Mucosa of rectum (tissue), 2 donors: ENCODE data around the gene TNNT2.

Experiments
- H3K27ac ChIP-seq, 2 donors: one replicate each; pipeline ENCODE4 v1.7.0; 2013; ENCODE audit warnings: inconsistent platforms in 2 of 2, low read depth in 2 of 2, low read length in 2 of 2
- H3K27me3 ChIP-seq, 2 donors: one replicate each; pipeline ENCODE4 v1.7.0; 2013; ENCODE audit warnings: low read length in 2 of 2; ENCODE audit not compliant: control insufficient read depth in 2 of 2, insufficient read depth in 2 of 2
- H3K36me3 ChIP-seq, 2 donors: one replicate each; pipeline ENCODE4 v1.7.0; 2013; ENCODE audit warnings: low read length in 2 of 2; ENCODE audit not compliant: control insufficient read depth in 2 of 2, insufficient read depth in 2 of 2
- H3K4me1 ChIP-seq, 2 donors: one replicate each; pipeline ENCODE4 v1.7.0; 2013; ENCODE audit warnings: low read length in 2 of 2, mild to moderate bottlenecking in 1 of 2; ENCODE audit not compliant: control insufficient read depth in 2 of 2, insufficient read depth in 2 of 2
- H3K4me3 ChIP-seq, 2 donors: one replicate each; pipeline ENCODE4 v1.7.0; 2013; ENCODE audit warnings: low read length in 2 of 2
- H3K9ac ChIP-seq, 2 donors: one replicate each; pipeline ENCODE4 v1.7.0; 2013; ENCODE audit warnings: low read length in 2 of 2, low read depth in 1 of 2, mild to moderate bottlenecking in 1 of 2
- H3K9me3 ChIP-seq, 2 donors: one replicate each; pipeline ENCODE4 v1.7.0; 2013; ENCODE audit warnings: low read length in 2 of 2; ENCODE audit not compliant: control insufficient read depth in 2 of 2
- donor health status: healthy.
- donor health status: Normal muscosa, but diverticular disease.

TNNT2 gene

DNA sequence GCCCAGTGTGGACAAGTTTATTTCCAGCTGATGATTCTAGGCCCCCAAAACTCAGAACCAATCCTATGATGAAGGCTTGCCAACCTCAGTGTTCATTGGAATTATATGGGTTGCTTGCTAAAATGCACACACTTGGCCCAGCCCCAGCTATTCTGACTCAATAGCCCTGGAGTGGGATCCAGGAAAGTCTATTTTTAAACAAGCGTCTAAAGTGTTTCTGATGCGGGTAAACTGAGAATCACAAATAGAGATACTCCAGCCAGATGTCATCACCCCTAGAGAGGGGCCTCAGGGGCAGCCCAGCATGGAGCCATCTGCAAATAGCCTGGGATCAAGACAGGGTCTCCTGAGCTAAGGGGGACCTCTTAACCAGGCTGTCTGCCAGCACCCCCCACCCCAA, 48.2 kb downstream of the TNNT2 start:
- no peak overlapping the region for H3K4me3 ChIP-seq
- no peaks in the 10 kb centered on the region for H3K4me1 ChIP-seq
- no peak overlapping the region for H3K27ac ChIP-seq
- H3K9me3 ChIP-seq: no peaks in the 10 kb centered on the region
- H3K27me3 ChIP-seq: peaks cover 0 to 7% of the 10 kb centered on the region in 2 donors
- H3K9ac ChIP-seq: no peak overlapping the region
- no peaks in the 10 kb centered on the region for H3K36me3 ChIP-seq

DNA sequence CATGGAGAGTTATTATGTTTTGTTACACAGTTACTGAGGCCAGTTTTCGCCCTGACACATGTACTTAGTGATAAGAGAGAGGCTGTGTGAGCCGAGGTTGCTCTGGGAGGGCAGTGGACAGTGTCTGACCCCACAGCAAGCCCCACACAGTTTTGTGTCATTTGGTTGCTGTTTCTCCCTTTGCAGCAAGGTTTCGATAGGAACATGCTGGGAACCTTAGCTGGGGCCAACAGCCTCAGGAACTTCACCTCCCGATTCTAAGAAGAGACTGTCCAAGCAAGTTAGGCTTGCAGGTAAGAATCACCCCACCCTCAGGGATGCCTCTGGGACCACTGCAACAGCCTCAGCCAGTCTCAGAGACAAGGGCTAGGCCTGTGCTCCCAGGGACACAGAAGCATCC, 48.9 kb downstream of the TNNT2 start:
- Histone ChIP-seq H3K4me1 (no peaks in the 10 kb centered on the region), H3K36me3 (no peaks in the 10 kb centered on the region), H3K9ac (no peak overlapping the region), H3K9me3 (no peaks in the 10 kb centered on the region), H3K4me3 (no peak overlapping the region), H3K27ac (no peak overlapping the region), H3K27me3 (peaks cover 0 to 7% of the 10 kb centered on the region in 2 donors)

DNA sequence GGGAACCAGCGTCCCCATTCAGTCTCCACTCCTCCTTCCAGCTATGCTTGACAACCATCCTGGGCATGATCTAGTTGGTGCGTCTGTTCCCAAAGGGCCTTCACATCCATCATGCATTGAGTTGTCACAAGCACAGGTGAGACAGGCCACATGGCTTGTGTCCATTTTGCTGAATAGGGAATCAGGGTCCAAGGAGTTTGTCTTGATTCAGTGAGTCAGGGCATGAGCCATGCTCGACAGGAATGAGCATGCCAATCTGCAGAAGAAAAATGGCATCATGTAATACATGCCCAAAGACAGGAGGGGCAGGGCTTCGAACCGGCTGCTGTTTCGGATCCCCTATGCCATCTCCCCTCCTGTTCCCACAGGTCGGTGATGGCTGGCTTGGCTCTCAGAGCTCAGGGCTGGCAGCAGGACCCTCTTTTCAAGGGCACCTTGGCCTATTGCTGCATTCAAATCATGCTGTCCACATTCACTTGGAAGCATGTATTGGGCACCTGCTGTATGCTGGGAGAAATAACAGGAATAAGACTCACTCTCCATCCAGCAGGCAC, 49.7 kb downstream of the TNNT2 start:
- Histone ChIP-seq H3K9ac (no peak overlapping the region), H3K36me3 (no peaks in the 10 kb centered on the region), H3K27ac (no peak overlapping the region), H3K4me1 (no peaks in the 10 kb centered on the region), H3K9me3 (no peaks in the 10 kb centered on the region), H3K4me3 (no peak overlapping the region), H3K27me3 (peaks cover 0 to 7% of the 10 kb centered on the region in 2 donors)

DNA sequence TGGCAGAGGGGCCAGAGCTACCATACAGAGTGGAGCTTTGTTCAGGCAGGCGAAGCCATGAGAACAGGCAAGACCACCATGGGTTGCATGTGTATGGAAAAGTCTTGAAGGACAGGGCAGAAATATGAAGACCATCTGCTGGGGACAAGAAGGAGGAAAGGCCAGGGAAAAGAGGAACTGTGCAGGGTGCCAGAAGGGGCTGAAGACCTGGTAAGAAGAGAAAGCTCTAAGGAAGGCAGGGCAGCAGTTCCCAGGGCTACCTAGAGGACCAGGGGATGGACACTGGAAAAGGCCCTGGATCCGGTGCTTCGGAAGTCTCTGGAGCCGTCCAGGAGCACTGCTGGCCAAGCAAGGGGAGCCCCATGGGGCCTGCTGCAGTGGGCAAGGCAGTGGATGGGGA, 50.8 kb downstream of the TNNT2 start:
- Histone ChIP-seq H3K4me3 (no peak overlapping the region), H3K27ac (no peak overlapping the region), H3K9ac (no peak overlapping the region), H3K36me3 (no peaks in the 10 kb centered on the region), H3K27me3 (peaks cover 0 to 7% of the 10 kb centered on the region in 2 donors), H3K9me3 (no peaks in the 10 kb centered on the region), H3K4me1 (no peaks in the 10 kb centered on the region)

DNA sequence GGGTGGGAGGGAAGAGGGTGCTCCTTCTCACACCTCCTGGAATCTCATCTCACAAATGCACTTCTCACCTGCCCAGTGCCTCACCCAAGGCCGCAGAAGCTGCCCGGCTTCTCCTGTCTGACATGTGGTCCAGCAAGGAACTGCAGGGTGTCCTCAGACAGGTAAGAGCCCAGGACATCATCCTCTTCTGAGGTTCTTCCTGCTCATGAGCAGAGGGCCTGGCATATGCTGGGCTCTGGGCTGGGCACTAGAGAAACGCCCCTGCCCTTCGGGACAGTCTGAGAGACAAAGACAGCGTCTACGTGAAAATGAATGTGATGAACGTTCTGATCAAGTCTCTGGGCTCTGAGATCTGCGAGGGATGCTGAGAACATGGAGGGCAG, 51.8 kb downstream of the TNNT2 start:
- Histone ChIP-seq H3K36me3 (no peaks in the 10 kb centered on the region), H3K4me3 (no peak overlapping the region), H3K9me3 (no peaks in the 10 kb centered on the region), H3K9ac (no peak overlapping the region), H3K27ac (no peak overlapping the region), H3K4me1 (no peaks in the 10 kb centered on the region), H3K27me3 (peaks cover 0 to 7% of the 10 kb centered on the region in 2 donors)

DNA sequence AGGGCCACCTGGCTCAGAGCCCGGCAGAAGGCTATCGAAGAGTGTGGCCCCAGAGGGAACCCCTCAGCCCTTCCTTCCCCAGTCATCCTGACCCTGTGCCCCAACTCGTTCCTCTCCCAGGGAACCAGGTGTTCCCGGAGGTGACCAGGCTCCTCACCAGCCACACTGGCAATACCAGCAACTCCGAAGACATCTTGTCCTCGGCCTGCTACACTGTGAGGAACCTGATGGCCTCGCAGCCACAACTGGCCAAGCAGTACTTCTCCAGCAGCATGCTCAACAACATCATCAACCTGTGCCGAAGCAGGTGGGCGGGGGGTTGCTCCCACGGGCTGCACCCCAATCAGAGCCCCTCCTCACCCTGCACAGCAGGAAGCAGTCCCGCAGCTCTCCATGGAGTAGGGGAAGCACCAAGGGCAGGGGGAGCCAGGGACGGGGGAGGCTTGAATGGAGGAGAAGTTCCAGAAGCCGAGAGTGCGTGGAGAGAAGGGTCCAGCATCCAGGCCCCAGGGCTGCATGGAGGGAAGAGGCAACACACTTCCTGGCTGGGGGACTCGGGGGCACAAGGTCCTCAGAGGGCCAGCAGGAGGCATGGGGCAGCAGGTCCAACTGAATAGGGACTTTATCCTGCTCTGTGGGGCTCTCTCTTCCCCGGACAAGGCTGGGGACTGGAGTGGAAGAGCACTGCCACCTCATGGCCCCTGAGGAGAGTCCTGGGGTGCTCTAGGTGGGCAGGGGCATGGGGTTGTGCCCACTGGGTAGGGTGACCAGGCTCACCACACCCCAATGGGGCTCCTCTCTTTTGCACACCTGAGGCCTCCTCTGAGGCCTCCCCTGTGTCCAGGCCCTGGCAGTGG, 52.4 kb downstream of the TNNT2 start:
- H3K27ac ChIP-seq: no peak overlapping the region
- no peaks in the 10 kb centered on the region for H3K4me1 ChIP-seq
- no peaks in the 10 kb centered on the region for H3K36me3 ChIP-seq

DNA sequence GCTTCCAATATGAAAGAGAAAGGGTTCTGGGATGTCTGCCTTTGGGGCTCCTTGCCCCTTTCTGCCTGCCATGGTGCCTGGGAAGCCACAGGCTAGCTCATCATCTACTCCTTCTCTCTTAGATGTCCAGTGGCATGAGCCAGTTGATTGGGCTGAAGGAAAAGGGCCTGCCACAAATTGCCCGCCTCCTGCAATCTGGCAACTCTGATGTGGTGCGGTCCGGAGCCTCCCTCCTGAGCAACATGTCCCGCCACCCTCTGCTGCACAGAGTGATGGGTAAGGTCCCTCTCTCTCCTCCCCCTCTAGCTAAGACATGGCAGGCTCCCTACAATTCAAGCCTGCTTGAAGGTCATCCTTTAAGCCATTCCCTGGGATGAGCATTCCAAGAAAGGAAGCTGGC, 53.2 kb downstream of the TNNT2 start:
- Histone ChIP-seq H3K9ac (no peak overlapping the region), H3K4me1 (no peaks in the 10 kb centered on the region), H3K36me3 (no peaks in the 10 kb centered on the region), H3K27me3 (peaks cover 0 to 7% of the 10 kb centered on the region in 2 donors), H3K4me3 (no peak overlapping the region), H3K27ac (no peak overlapping the region), H3K9me3 (no peaks in the 10 kb centered on the region)

More for the DNA sequence above, 52.4 kb downstream of the TNNT2 start:
- Histone ChIP-seq H3K9me3 (no peaks in the 10 kb centered on the region), H3K4me3 (no peak overlapping the region), H3K9ac (no peak overlapping the region), H3K27me3 (peaks cover 0 to 7% of the 10 kb centered on the region in 2 donors)

DNA sequence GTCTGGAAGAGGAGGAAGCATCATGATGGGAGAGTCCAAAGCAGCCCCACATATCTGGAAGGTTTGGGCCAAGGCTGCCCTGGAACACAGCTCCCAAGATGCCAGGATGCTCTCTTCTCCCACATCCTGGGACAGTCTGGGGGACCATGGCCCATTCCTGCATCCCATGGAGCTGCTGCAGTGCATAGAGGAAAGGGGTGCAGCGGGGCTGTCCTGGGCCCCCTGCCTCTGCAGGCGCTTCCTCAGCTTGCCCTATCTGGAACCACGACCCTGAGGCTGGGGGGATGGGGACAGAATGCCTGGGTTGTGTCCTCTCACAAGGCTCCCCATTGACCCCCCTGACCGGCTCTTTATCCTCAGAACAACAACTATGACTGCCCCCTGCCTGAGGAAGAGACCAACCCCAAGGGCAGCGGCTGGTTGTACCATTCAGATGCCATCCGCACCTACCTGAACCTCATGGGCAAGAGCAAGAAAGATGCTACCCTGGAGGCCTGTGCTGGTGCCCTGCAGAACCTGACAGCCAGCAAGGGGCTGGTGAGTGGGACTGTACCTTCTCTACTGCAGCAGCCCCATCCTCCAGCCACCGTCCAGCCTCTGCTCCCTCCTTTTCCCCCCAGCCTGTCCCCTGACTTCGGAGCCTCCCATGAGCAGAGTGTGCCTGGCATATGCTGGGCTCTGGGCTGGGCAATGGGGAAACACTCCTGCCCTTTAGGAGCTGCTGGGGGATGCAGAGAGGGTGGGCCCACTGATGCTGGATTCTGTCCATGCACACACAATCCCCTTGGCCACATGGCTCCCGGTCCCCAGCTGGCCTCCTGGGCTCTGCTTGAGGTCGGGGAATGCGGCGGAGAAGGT, 54.6 kb downstream of the TNNT2 start:
- Histone ChIP-seq H3K9ac (no peak overlapping the region), H3K4me1 (no peaks in the 10 kb centered on the region), H3K27me3 (peaks cover 0 to 5% of the 10 kb centered on the region in 2 donors), H3K4me3 (no peak overlapping the region), H3K36me3 (no peaks in the 10 kb centered on the region), H3K9me3 (no peaks in the 10 kb centered on the region), H3K27ac (no peak overlapping the region)

DNA sequence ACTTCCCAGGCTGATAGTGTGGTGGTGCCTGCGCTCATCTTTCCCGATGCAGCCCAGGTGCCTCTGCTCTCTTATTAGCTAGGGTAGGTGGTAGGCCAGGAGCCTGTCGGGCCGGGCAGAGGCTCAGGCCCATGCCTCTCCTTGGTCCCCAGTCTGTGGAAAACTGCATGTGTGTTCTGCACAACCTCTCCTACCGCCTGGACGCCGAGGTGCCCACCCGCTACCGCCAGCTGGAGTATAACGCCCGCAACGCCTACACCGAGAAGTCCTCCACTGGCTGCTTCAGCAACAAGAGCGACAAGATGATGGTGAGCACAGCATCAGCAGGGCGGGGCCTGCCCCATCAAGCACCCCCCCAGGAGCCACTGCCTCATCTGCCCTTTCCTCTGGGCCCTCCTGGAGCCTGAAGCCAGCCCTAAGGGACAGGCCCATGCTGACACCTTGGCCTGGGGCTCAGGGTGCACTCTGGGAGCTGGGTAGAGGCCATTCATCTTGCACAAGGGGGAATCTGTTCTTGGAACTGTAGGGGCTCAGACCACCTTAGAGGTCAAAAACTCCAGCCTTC, 55.6 kb downstream of the TNNT2 start:
- Histone ChIP-seq H3K9me3 (no peaks in the 10 kb centered on the region), H3K4me3 (no peak overlapping the region), H3K27me3 (no peaks in the 10 kb centered on the region), H3K27ac (no peak overlapping the region), H3K4me1 (no peaks in the 10 kb centered on the region), H3K9ac (no peak overlapping the region), H3K36me3 (no peaks in the 10 kb centered on the region)
